Measurements from ENCODE around the gene TRIP4.

DNA sequence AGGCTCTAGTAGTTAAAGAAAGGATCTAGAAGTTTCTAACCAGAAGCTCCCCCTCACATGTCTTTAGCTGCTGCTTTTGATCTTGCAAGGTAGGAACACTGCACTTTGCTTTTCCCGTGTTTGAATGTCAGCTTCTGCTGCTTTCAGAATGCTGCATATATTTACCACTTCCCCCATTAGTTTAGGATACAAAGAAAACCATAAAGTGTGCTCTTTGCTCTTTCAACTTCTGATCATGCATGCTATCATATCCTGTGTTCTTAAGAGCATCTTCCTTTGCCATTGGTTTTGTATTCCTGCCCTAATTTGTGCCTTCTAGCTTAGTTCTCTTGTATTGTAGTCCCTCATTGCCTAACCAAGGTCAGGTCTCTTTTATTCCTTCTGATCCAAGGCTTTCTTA is 116.0 kb downstream of the TRIP4 start:
- no peak for TF ChIP-seq POLR2A (IDR thresholded peaks at IDR 0.05)
- no peak for TF ChIP-seq CTCF (IDR thresholded peaks at IDR 0.05)

Measured in body of pancreas (tissue), 4 donors.